Activated CD8-positive, alpha-beta T cell treated with anti-CD3 and anti-CD28 coated beads for 36 hours (primary cell): ENCODE data around the gene PTPRN2. TPM values are rescaled to one million over a fixed set of nuclear protein-coding genes. Genes with fewer than 3 reads are reported as not detected.
"Not testable (repeated sequence)": the region's sequence is repeated elsewhere in the genome, so short reads cannot be mapped to it uniquely, and the experiment has no call there.

Source experiments
- ATAC-seq: fragments of 200-7000 bp; cut with Tn5 transposase; one replicate; pipeline ENCODE4 v1.10.0; 2021; ENCODE audit warnings: mild to moderate bottlenecking, moderate library complexity
- CTCF ChIA-PET: fragments of 350-600 bp; sonication (Branson Sonifier 250); formaldehyde crosslinking; loops from one replicate; lab custom pipeline; 2021; ENCODE audit warnings: antibody characterized with exemption; lab: Charles Lee
- POLR2A ChIA-PET: fragments of 350-600 bp; sonication (Branson Sonifier 250); formaldehyde crosslinking; loops from one replicate; lab custom pipeline; 2021; ENCODE audit warnings: antibody characterized with exemption; lab: Charles Lee
- DNase-seq: peaks from one replicate; pipeline ENCODE4 v3.0.0-alpha.2; 2020
- H3K27ac Mint-ChIP-seq: one replicate; pipeline ENCODE4 v1.8.0; 2021; ENCODE audit warnings: mild to moderate bottlenecking, mixed read lengths
- H3K27me3 Mint-ChIP-seq: one replicate; pipeline ENCODE4 v1.8.0; 2021; ENCODE audit warnings: mixed read lengths
- H3K36me3 Mint-ChIP-seq: one replicate; pipeline ENCODE4 v1.8.0; 2021; ENCODE audit warnings: low read depth, mixed read lengths
- H3K4me1 Mint-ChIP-seq: one replicate; pipeline ENCODE4 v1.8.0; 2021; ENCODE audit warnings: low read depth, mixed read lengths
- H3K4me3 Mint-ChIP-seq: one replicate; pipeline ENCODE4 v1.8.0; 2021; ENCODE audit warnings: mild to moderate bottlenecking, moderate library complexity, mixed read lengths
- H3K9me3 Mint-ChIP-seq: one replicate; pipeline ENCODE4 v1.8.0; 2021; ENCODE audit warnings: mixed read lengths
- CTCF ChIP-seq: fragments of 200-600 bp; IDR thresholded peaks from one replicate; pipeline ENCODE4 v1.8.0; 2022; ENCODE audit warnings: antibody characterized with exemption, mild to moderate bottlenecking
- intact Hi-C: fragments of 100-400 bp; cut with micrococcal nuclease; formaldehyde crosslinking; loops from one replicate; pipeline ENCODE4 v1.10.0; 2022
- total RNA-seq, 2 experiments: library from RNA; stranded (reverse); gene quantifications; one replicate each; pipeline ENCODE4 v1.2.3, GENCODE V29; 2021

The PTPRN2 gene
- total RNA-seq, 2 experiments from 2014 or later = 0.49 to 0.65 TPM

- no peak for ATAC-seq
- no peak for TF ChIP-seq CTCF
- DNase-seq = no peak
Observed at GRCh38 chr7:158150234-158150633, 437.4 kb downstream of the PTPRN2 start.

GRCh38 chr7:158147431-158147830, 440.2 kb downstream of the PTPRN2 start:
- H3K4me3 Mint-ChIP-seq, H3K27ac Mint-ChIP-seq, H3K4me1 Mint-ChIP-seq, H3K36me3 Mint-ChIP-seq, DNase-seq, ATAC-seq, H3K9me3 Mint-ChIP-seq, intact Hi-C loops, H3K27me3 Mint-ChIP-seq, CTCF ChIA-PET, POLR2A ChIA-PET: not testable (repeated sequence)

More at GRCh38 chr7:158150234-158150633, 437.4 kb downstream of the PTPRN2 start:
- POLR2A ChIA-PET = no interaction called here
- intact Hi-C loops = no loop called here
- Mint-ChIP-seq H3K4me1 (no peaks in the 10 kb centered on the region), H3K36me3 (no peaks in the 10 kb centered on the region), H3K27me3 (peaks cover 2% of the 10 kb centered on the region), H3K4me3 (no peak overlapping the region), H3K27ac (no peak overlapping the region), H3K9me3 (peaks cover under 1% of the 10 kb centered on the region)
- CTCF ChIA-PET = no interaction called here

- Mint-ChIP-seq H3K36me3 (no peaks in the 10 kb centered on the region), H3K9me3 (peaks cover 2% of the 10 kb centered on the region), H3K4me1 (no peaks in the 10 kb centered on the region), H3K27me3 (no peaks in the 10 kb centered on the region), H3K27ac (no peak overlapping the region), H3K4me3 (no peak overlapping the region)
- DNase-seq (no peak), ATAC-seq (no peak)
- ChIA-PET CTCF (no interaction called here), POLR2A (no interaction called here)
- intact Hi-C loops = no loop called here
- no peak for TF ChIP-seq CTCF
Observed at GRCh38 chr7:158145370-158145769, 442.3 kb downstream of the PTPRN2 start.

- H3K36me3 Mint-ChIP-seq = no peaks in the 10 kb centered on the region
- ChIA-PET CTCF (no interaction called here), POLR2A (no interaction called here)
- no peak overlapping the region for H3K4me3 Mint-ChIP-seq
- H3K27ac Mint-ChIP-seq = no peak overlapping the region
- H3K27me3 Mint-ChIP-seq = no peaks in the 10 kb centered on the region
- no peak for TF ChIP-seq CTCF
- H3K9me3 Mint-ChIP-seq = peaks cover 2% of the 10 kb centered on the region
- H3K4me1 Mint-ChIP-seq = no peaks in the 10 kb centered on the region
- ATAC-seq = no peak
- intact Hi-C loops = no loop called here
- DNase-seq = no peak
Observed at GRCh38 chr7:158143196-158144120, 444.2 kb downstream of the PTPRN2 start.

- no peaks in the 10 kb centered on the region for H3K4me1 Mint-ChIP-seq
- H3K9me3 Mint-ChIP-seq = peaks cover 2% of the 10 kb centered on the region
- DNase-seq = no peak
- POLR2A ChIA-PET = no interaction called here
- CTCF ChIA-PET = no interaction called here
- no peak overlapping the region for H3K4me3 Mint-ChIP-seq
- H3K27ac Mint-ChIP-seq = no peak overlapping the region
- H3K27me3 Mint-ChIP-seq = no peaks in the 10 kb centered on the region
- no peak for TF ChIP-seq CTCF
- H3K36me3 Mint-ChIP-seq = no peaks in the 10 kb centered on the region
- intact Hi-C loops = no loop called here
- ATAC-seq = no peak
Observed at GRCh38 chr7:158142657-158143056, 445.0 kb downstream of the PTPRN2 start.
